ENCODE data around the gene PAGR1. TPM values are rescaled to one million over a fixed set of nuclear protein-coding genes. Genes with fewer than 3 reads are reported as not detected.

PAGR1 gene
- total and polyA plus RNA-seq, 10 of the 15 experiments (the other 5 are each of a cell fraction or from before 2014, with no cell fraction given): 1.1 to 57.7 (median 23.4) TPM

GRCh38 chr16:29831490-29831889 lies 15.5 kb downstream of the PAGR1 start:
- H3K27ac ChIP-seq (ENCODE audit: control insufficient read depth, insufficient read depth): no peak overlapping the region
- WGBS (ENCODE audit: insufficient coverage, insufficient replicate concordance, low lambda C conversion rate, missing lambda C conversion rate): 66% methylated on average over 2 of the region's 2 CpGs
- no peak overlapping the region for H3K4me2 ChIP-seq (ENCODE audit: control insufficient read depth, insufficient read depth)
- H3K9ac ChIP-seq (ENCODE audit: control insufficient read depth, insufficient read depth, low read length): no peak overlapping the region
- no peaks in the 10 kb centered on the region; the same call in 1 of the 2 replicates for H3K79me2 ChIP-seq (ENCODE audit: control insufficient read depth, insufficient read depth, low read length)
- ChIA-PET POLR2A (no interaction called here), SMC1A (ENCODE audit: uncharacterized antibody, unreplicated experiment) (no interaction called here), RAD21 (ENCODE audit: unreplicated experiment) (no interaction called here), CTCF (no interaction called here)
- intact Hi-C loops (cut with micrococcal nuclease; ENCODE audit: unreplicated experiment) (no loop called here), in situ Hi-C loops (cut with MboI) (no loop called here)
- no peak for ATAC-seq
- no TSS peak for BruUV-seq (replicated peaks)
- no peaks in the 10 kb centered on the region for H3K9me3 ChIP-seq (replicated peaks; ENCODE audit: control insufficient read depth, insufficient read depth, low read length)
- no peaks in the 10 kb centered on the region for H3K4me1 ChIP-seq (ENCODE audit: control insufficient read depth, insufficient read depth, low read length)
- H4K20me1 ChIP-seq (ENCODE audit: control insufficient read depth, insufficient read depth): no peaks in the 10 kb centered on the region
- peaks cover 8 to 11% of the 10 kb centered on the region in 2 experiments; a peak in 3 of 4 replicates for H3K36me3 ChIP-seq (ENCODE audit: control insufficient read depth in 2 of 2, insufficient read depth in 2 of 2, low read length in 1 of 2)
- FAIRE-seq: no peak
- H2AFZ ChIP-seq (ENCODE audit: control insufficient read depth, low read depth, low read length): no peak overlapping the region
- H3K27me3 ChIP-seq (replicated peaks in 1 of 2; ENCODE audit: control insufficient read depth in 2 of 2, insufficient read depth in 2 of 2, low read length in 1 of 2): no peaks in the 10 kb centered on the region
- no peak for DNase-seq (ENCODE audit: low read depth, low spot score)
- no peak overlapping the region for H3K4me3 ChIP-seq
- TF ChIP-seq SREBF1 (IDR thresholded peaks at IDR 0.05; ENCODE audit: low read length): no peak
- TF ChIP-seq KDM1A (IDR thresholded peaks at IDR 0.05; ENCODE audit: borderline replicate concordance): no peak
- no peak for TF ChIP-seq BACH1 (IDR thresholded peaks at IDR 0.05; ENCODE audit: borderline replicate concordance)
- no peak for TF ChIP-seq TCF3 (IDR thresholded peaks at IDR 0.05; ENCODE audit: borderline replicate concordance, insufficient read depth, low read depth, low read length)
- no peak for TF ChIP-seq SIX5 (IDR thresholded peaks at IDR 0.05; ENCODE audit: low read depth, low read length, severe bottlenecking)
- TF ChIP-seq, protein P1, sequence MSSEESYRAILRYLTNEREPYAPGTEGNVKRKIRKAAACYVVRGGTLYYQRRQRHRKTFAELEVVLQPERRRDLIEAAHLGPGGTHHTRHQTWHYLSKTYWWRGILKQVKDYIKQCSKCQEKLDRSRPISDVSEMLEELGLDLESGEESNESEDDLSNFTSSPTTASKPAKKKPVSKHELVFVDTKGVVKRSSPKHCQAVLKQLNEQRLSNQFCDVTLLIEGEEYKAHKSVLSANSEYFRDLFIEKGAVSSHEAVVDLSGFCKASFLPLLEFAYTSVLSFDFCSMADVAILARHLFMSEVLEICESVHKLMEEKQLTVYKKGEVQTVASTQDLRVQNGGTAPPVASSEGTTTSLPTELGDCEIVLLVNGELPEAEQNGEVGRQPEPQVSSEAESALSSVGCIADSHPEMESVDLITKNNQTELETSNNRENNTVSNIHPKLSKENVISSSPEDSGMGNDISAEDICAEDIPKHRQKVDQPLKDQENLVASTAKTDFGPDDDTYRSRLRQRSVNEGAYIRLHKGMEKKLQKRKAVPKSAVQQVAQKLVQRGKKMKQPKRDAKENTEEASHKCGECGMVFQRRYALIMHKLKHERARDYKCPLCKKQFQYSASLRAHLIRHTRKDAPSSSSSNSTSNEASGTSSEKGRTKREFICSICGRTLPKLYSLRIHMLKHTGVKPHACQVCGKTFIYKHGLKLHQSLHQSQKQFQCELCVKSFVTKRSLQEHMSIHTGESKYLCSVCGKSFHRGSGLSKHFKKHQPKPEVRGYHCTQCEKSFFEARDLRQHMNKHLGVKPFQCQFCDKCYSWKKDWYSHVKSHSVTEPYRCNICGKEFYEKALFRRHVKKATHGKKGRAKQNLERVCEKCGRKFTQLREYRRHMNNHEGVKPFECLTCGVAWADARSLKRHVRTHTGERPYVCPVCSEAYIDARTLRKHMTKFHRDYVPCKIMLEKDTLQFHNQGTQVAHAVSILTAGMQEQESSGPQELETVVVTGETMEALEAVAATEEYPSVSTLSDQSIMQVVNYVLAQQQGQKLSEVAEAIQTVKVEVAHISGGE (CRISPR knock-in tag; IDR thresholded peaks at IDR 0.05): no peak
- no peak for TF ChIP-seq EED (IDR thresholded peaks at IDR 0.05; ENCODE audit: low read depth)
- no peak for TF ChIP-seq SUPT20H (IDR thresholded peaks at IDR 0.05; ENCODE audit: borderline replicate concordance, control insufficient read depth, low read depth, low read length)
- TF ChIP-seq, protein P2, sequence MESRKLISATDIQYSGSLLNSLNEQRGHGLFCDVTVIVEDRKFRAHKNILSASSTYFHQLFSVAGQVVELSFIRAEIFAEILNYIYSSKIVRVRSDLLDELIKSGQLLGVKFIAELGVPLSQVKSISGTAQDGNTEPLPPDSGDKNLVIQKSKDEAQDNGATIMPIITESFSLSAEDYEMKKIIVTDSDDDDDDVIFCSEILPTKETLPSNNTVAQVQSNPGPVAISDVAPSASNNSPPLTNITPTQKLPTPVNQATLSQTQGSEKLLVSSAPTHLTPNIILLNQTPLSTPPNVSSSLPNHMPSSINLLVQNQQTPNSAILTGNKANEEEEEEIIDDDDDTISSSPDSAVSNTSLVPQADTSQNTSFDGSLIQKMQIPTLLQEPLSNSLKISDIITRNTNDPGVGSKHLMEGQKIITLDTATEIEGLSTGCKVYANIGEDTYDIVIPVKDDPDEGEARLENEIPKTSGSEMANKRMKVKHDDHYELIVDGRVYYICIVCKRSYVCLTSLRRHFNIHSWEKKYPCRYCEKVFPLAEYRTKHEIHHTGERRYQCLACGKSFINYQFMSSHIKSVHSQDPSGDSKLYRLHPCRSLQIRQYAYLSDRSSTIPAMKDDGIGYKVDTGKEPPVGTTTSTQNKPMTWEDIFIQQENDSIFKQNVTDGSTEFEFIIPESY (IDR thresholded peaks at IDR 0.05): no peak
- no peak for TF ChIP-seq MAX (IDR thresholded peaks at IDR 0.05; ENCODE audit: low read depth, low read length)
- TF ChIP-seq CBX5 (IDR thresholded peaks at IDR 0.05; ENCODE audit: low read depth): no peak
- TF ChIP-seq ELK1 (IDR thresholded peaks at IDR 0.05; ENCODE audit: low read depth, low read length): no peak
- TF ChIP-seq NR2F1 (conservative IDR thresholded peaks at IDR 0.05): no peak
- no peak for TF ChIP-seq FOS (IDR thresholded peaks at IDR 0.05; ENCODE audit: borderline replicate concordance, extremely low read depth, insufficient read length)
- TF ChIP-seq, protein P3, sequence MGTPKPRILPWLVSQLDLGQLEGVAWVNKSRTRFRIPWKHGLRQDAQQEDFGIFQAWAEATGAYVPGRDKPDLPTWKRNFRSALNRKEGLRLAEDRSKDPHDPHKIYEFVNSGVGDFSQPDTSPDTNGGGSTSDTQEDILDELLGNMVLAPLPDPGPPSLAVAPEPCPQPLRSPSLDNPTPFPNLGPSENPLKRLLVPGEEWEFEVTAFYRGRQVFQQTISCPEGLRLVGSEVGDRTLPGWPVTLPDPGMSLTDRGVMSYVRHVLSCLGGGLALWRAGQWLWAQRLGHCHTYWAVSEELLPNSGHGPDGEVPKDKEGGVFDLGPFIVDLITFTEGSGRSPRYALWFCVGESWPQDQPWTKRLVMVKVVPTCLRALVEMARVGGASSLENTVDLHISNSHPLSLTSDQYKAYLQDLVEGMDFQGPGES (IDR thresholded peaks at IDR 0.05): no peak
- no peak for TF ChIP-seq JUNB (IDR thresholded peaks at IDR 0.05)
- TF ChIP-seq ATF2 (IDR thresholded peaks at IDR 0.05; ENCODE audit: low read length): no peak
